Mesenchymal stem cell (in vitro differentiated cells and primary cell): Measurements from ENCODE around the gene ANKRD36C.
"Not testable (repeated sequence)": the region's sequence is repeated elsewhere in the genome, so short reads cannot be mapped to it uniquely, and the experiment has no call there.

Source experiments
- DNase-seq: peaks from one replicate; pipeline ENCODE4 v3.0.0-alpha.2; 2013
- H2AFZ ChIP-seq: one replicate; pipeline ENCODE4 v1.6.1; 2013; ENCODE audit warnings: low read depth, mild to moderate bottlenecking, control low read depth, inconsistent platforms, low read length, moderate library complexity
- H2AK5ac ChIP-seq: 2 replicates; pipeline ENCODE4 v1.6.1; 2013; ENCODE audit warnings: low read length, moderate library complexity, mild to moderate bottlenecking, inconsistent platforms; ENCODE audit not compliant: severe bottlenecking
- H2BK120ac ChIP-seq: one replicate; pipeline ENCODE4 v1.6.1; 2013; ENCODE audit warnings: low read depth, mild to moderate bottlenecking, inconsistent platforms, low read length, moderate library complexity
- H2BK12ac ChIP-seq, 2 experiments: one replicate each; pipeline ENCODE4 v1.6.1; 2013; ENCODE audit warnings: inconsistent platforms in 2 of 2, low read length in 2 of 2, mild to moderate bottlenecking in 2 of 2, moderate library complexity in 2 of 2, control low read depth in 1 of 2
- H2BK15ac ChIP-seq: one replicate; pipeline ENCODE4 v1.6.1; 2013; ENCODE audit warnings: mild to moderate bottlenecking, low read depth, inconsistent platforms; ENCODE audit not compliant: poor library complexity, severe bottlenecking
- H2BK5ac ChIP-seq: 2 replicates; pipeline ENCODE4 v1.6.1; 2013; ENCODE audit warnings: low read depth, mild to moderate bottlenecking, low read length, control low read depth, inconsistent platforms; ENCODE audit not compliant: poor library complexity, severe bottlenecking
- H3K14ac ChIP-seq, 2 experiments: one replicate each; pipeline ENCODE4 v1.6.1; 2013; ENCODE audit warnings: inconsistent platforms in 2 of 2, low read length in 2 of 2, control low read depth in 1 of 2, mild to moderate bottlenecking in 1 of 2, moderate library complexity in 1 of 2
- H3K18ac ChIP-seq, 2 experiments: one replicate each; pipeline ENCODE4 v1.6.1; 2013; ENCODE audit warnings: inconsistent platforms in 2 of 2, low read length in 2 of 2, control low read depth in 1 of 2, low read depth in 1 of 2, mild to moderate bottlenecking in 1 of 2
- H3K23ac ChIP-seq, 2 experiments: one replicate each; pipeline ENCODE4 v1.6.1; 2013; ENCODE audit warnings: inconsistent platforms in 2 of 2, low read length in 2 of 2, mild to moderate bottlenecking in 2 of 2, moderate library complexity in 2 of 2, control low read depth in 1 of 2
- H3K27ac ChIP-seq: 2 replicates; pipeline ENCODE4 v1.5.1; 2013; ENCODE audit warnings: mild to moderate bottlenecking, moderate library complexity, low read length, control low read depth, inconsistent platforms; ENCODE audit not compliant: poor library complexity, severe bottlenecking
- H3K27me3 ChIP-seq, 2 experiments: 2 replicates each; pipeline versions ENCODE4 v1.6.1 to v1.7.0; 2013; ENCODE audit warnings: low read length in 2 of 2, mild to moderate bottlenecking in 2 of 2, moderate library complexity in 2 of 2, control low read depth in 1 of 2, inconsistent platforms in 1 of 2; ENCODE audit not compliant: control insufficient read depth in 1 of 2, insufficient read depth in 1 of 2
- H3K36me3 ChIP-seq, 2 experiments: 2 replicates each; pipeline versions ENCODE4 v1.6.1 to v1.7.0; 2013; ENCODE audit warnings: low read length in 2 of 2, control low read depth in 1 of 2, inconsistent platforms in 1 of 2, low read depth in 1 of 2, mild to moderate bottlenecking in 1 of 2; ENCODE audit not compliant: insufficient read depth in 2 of 2, control insufficient read depth in 1 of 2
- H3K4ac ChIP-seq, 2 experiments: one replicate each; pipeline ENCODE4 v1.6.1; 2013; ENCODE audit warnings: inconsistent platforms in 2 of 2, low read length in 2 of 2, mild to moderate bottlenecking in 2 of 2, moderate library complexity in 2 of 2, control low read depth in 1 of 2, low read depth in 1 of 2
- H3K4me1 ChIP-seq: 2 replicates; pipeline ENCODE4 v1.6.1; 2013; ENCODE audit warnings: low read depth, low read length, control low read depth; ENCODE audit not compliant: control insufficient read depth, insufficient read depth
- H3K4me2 ChIP-seq: 2 replicates; pipeline ENCODE4 v1.6.1; 2013; ENCODE audit warnings: low read length, mild to moderate bottlenecking, inconsistent platforms; ENCODE audit not compliant: poor library complexity, severe bottlenecking
- H3K4me3 ChIP-seq, 2 experiments: 2 replicates each; pipeline versions ENCODE4 v1.5.1 to v1.7.0; 2013; ENCODE audit warnings: low read length in 2 of 2, mild to moderate bottlenecking in 2 of 2, control low read depth in 1 of 2, low read depth in 1 of 2; ENCODE audit not compliant: insufficient read depth in 1 of 2
- H3K79me1 ChIP-seq: replicated peaks from 2 replicates; pipeline ENCODE4 v1.6.1; 2013; ENCODE audit warnings: mild to moderate bottlenecking, control low read depth, low read length, inconsistent platforms; ENCODE audit not compliant: poor library complexity, severe bottlenecking
- H3K9ac ChIP-seq: 2 replicates; pipeline ENCODE4 v1.7.0; 2013; ENCODE audit warnings: mild to moderate bottlenecking, low read length, moderate library complexity
- H3K9me3 ChIP-seq: 2 replicates; pipeline ENCODE4 v1.7.0; 2013; ENCODE audit warnings: mild to moderate bottlenecking, low read length; ENCODE audit not compliant: control insufficient read depth
- H4K8ac ChIP-seq: one replicate; pipeline ENCODE4 v1.6.1; 2013; ENCODE audit warnings: inconsistent platforms, mild to moderate bottlenecking, low read length, moderate library complexity
- H4K91ac ChIP-seq: one replicate; pipeline ENCODE4 v1.6.1; 2013; ENCODE audit warnings: mild to moderate bottlenecking, low read length, inconsistent platforms
- WGBS: methylation state at CpG from one replicate; pipeline ENCODE4 v1.1.7; 2013; ENCODE audit warnings: mixed read lengths; 5-methylcytosine and 5-hydroxymethylcytosine counted together

The ANKRD36C gene

GRCh38 chr2:96023701-96024100 is 32.1 kb upstream of the ANKRD36C start:
- WGBS: 85% methylated on average over 3 of the region's 7 CpGs
- not testable (repeated sequence) for H3K36me3 ChIP-seq, H2BK12ac ChIP-seq, H3K18ac ChIP-seq, H3K9ac ChIP-seq, H3K4ac ChIP-seq, H3K14ac ChIP-seq, H4K8ac ChIP-seq, H3K79me1 ChIP-seq, H3K4me2 ChIP-seq, H3K4me3 ChIP-seq, H2AFZ ChIP-seq, H3K27me3 ChIP-seq, H2BK5ac ChIP-seq, H3K9me3 ChIP-seq, H2BK15ac ChIP-seq, H3K23ac ChIP-seq, H4K91ac ChIP-seq, H2BK120ac ChIP-seq, DNase-seq, H2AK5ac ChIP-seq, H3K27ac ChIP-seq, H3K4me1 ChIP-seq

DNA sequence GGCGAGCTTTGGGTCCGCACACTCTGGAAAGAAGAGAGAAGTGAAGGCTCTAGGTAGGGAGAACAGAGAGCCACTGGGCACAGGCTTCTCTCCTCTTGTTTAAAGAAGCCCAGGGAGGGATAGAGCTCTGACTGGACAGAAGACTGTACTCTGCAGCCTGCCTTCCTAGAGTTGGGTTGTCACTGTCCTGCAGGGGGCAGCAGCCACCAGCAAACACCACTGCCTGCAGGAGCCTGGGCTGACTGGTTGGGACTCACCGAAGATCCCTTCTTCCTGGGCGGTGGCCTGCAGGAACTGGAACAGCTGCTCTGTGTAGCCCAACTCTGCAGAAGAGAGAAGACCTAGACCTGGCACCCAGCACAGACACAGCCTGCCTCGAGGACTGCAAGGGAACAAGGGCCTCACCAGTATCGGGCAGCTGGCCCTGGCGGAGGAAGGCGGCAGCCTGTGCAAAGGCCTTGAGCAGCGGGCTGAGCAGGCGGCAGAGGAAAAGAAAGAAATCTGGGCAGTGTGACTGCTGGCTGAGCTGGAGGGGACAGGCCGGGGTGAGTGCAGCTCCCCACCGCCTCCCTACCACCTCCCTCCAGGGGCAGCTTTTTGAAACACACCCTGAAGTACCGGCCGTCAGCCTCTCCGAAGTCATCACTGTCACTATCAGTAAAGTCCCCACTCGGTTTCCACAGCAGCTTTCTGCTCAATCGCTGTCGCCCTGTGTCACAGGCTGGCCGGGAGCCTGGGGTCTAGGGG is 31.2 kb upstream of the ANKRD36C start:
- H4K8ac ChIP-seq, H3K9ac ChIP-seq, H3K27ac ChIP-seq, H3K4me1 ChIP-seq, H3K27me3 ChIP-seq, H3K4ac ChIP-seq, H2BK120ac ChIP-seq, H2AK5ac ChIP-seq, H2AFZ ChIP-seq, H3K36me3 ChIP-seq, H3K18ac ChIP-seq, H3K4me3 ChIP-seq, H2BK5ac ChIP-seq, H3K14ac ChIP-seq, H2BK12ac ChIP-seq, H3K23ac ChIP-seq, H3K79me1 ChIP-seq, H3K4me2 ChIP-seq, H3K9me3 ChIP-seq: not testable (repeated sequence)
- peak overlapping the region; percentile 27 for H4K91ac ChIP-seq
- peak; percentile 77 for DNase-seq
- H2BK15ac ChIP-seq: peak overlapping the region; percentile 48
- 74% methylated on average over 9 of the region's 19 CpGs for WGBS

DNA sequence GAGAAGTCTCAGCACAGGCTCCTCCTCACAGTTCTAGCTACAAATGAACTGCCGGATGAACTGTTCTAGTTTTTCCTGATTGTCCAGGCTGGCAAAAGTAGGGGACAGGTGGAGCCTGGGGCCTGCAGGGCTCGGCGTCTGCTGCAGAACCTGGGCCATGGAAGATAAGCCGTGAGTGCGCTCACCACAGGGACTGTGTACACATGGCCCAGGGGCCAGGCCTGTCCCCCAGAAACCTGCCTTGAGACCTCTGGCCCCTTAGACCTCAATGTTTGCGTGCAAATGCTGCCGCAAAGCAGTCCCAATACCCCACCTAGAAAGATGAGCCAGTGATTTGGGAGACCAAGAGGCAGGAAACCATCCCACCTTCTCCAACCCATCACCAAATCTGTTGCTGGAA is 30.5 kb upstream of the ANKRD36C start:
- H2AK5ac ChIP-seq, H3K27me3 ChIP-seq, H3K9ac ChIP-seq, H3K4me3 ChIP-seq, H3K18ac ChIP-seq, H3K27ac ChIP-seq, H2BK12ac ChIP-seq, H3K36me3 ChIP-seq, H3K9me3 ChIP-seq, H4K8ac ChIP-seq, H2BK120ac ChIP-seq, H3K4ac ChIP-seq, DNase-seq, H4K91ac ChIP-seq, H3K23ac ChIP-seq, H3K4me2 ChIP-seq, H3K79me1 ChIP-seq, H3K14ac ChIP-seq, H2BK5ac ChIP-seq, H3K4me1 ChIP-seq, H2BK15ac ChIP-seq, H2AFZ ChIP-seq: not testable (repeated sequence)
- WGBS: 89% methylated on average over 7 of the region's 7 CpGs

DNA sequence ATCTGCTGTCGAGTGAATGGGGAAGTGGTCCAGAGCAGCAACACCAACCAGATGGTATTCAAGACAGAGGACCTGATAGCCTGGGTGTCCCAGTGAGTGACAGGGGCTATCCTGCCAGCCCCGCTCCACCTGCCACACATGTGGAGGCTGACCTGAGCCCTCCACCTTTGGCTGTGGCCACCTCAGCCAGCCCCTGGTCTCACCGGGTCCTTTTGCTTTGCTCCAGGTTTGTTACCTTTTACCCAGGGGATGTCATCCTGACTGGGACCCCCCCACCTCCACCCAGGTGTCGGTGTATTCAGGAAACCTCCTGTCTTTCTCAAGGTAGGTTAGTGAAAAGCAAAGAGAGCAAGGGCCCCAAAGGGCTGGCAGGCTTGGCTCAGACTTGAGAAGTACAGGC is 29.5 kb upstream of the ANKRD36C start:
- 92% methylated on average over 2 of the region's 4 CpGs for WGBS
- H3K23ac ChIP-seq, H3K4ac ChIP-seq, H3K18ac ChIP-seq, H3K9ac ChIP-seq, H3K14ac ChIP-seq, H2BK15ac ChIP-seq, DNase-seq, H3K4me1 ChIP-seq, H2BK120ac ChIP-seq, H2AK5ac ChIP-seq, H3K9me3 ChIP-seq, H3K27ac ChIP-seq, H3K4me3 ChIP-seq, H3K4me2 ChIP-seq, H2BK12ac ChIP-seq, H3K27me3 ChIP-seq, H3K79me1 ChIP-seq, H3K36me3 ChIP-seq, H4K91ac ChIP-seq, H4K8ac ChIP-seq, H2BK5ac ChIP-seq, H2AFZ ChIP-seq: not testable (repeated sequence)
